Measurements from ENCODE around the gene PAFAH1B1.

The PAFAH1B1 gene

DNA sequence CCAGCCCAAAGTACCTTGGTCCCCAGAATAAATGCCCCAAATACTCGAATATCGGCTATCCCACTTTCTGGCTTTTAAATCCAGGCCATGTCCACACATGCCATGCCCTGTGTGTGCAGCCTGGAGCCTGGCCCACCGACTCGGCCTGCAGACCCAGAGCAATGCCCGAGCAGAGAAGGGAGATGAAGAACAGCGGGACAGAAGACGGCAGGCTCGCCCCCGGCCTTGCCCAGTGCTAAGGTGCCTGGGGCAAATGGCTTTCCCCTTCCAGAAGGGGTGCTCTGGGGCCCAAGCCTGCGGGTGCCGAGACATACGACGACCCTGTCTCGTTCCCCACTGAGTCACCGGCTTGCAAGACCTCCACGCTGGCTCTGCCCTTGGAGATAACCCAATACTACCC lies 110.2 kb downstream of the PAFAH1B1 start:
- no peak overlapping the region for H2AFZ ChIP-seq (ENCODE audit: low read depth, low read length)
- H3K79me2 ChIP-seq (ENCODE audit: low read length), result peaks cover 46% of the 10 kb centered on the region
- H3K27me3 ChIP-seq (ENCODE audit: low read depth, low read length), result no peaks in the 10 kb centered on the region
- H3K9ac ChIP-seq (ENCODE audit: low read length), result no peak overlapping the region
- peaks cover 2% of the 10 kb centered on the region for H3K36me3 ChIP-seq (replicated peaks; ENCODE audit: low read depth, low read length)
- peaks cover 8% of the 10 kb centered on the region for H3K4me1 ChIP-seq (ENCODE audit: low read length)
- H3K27ac ChIP-seq (ENCODE audit: low read length), result no peak overlapping the region
- no peak overlapping the region for H3K4me2 ChIP-seq (ENCODE audit: low read length)
- no peak overlapping the region for H3K4me3 ChIP-seq (ENCODE audit: low read length)
- no peak for TF ChIP-seq EZH2phosphoT487 (IDR thresholded peaks at IDR 0.05; ENCODE audit: low read depth)
- no peak for TF ChIP-seq CTCF (IDR thresholded peaks at IDR 0.05; ENCODE audit: low read depth, low read length)
- peaks cover 40% of the 10 kb centered on the region for H4K20me1 ChIP-seq (ENCODE audit: insufficient read depth, low read length)
- H3K9me3 ChIP-seq (ENCODE audit: insufficient read depth, low read length), result no peaks in the 10 kb centered on the region

- TF ChIP-seq EZH2phosphoT487 (IDR thresholded peaks at IDR 0.05; ENCODE audit: low read depth) (no peak), CTCF (IDR thresholded peaks at IDR 0.05; ENCODE audit: low read depth, low read length) (no peak)
- Histone ChIP-seq H3K4me2 (ENCODE audit: low read length) (no peak overlapping the region), H4K20me1 (ENCODE audit: insufficient read depth, low read length) (peaks cover 46% of the 10 kb centered on the region), H3K9ac (ENCODE audit: low read length) (no peak overlapping the region), H3K36me3 (replicated peaks; ENCODE audit: low read depth, low read length) (no peaks in the 10 kb centered on the region), H3K27me3 (ENCODE audit: low read depth, low read length) (no peaks in the 10 kb centered on the region), H3K27ac (ENCODE audit: low read length) (no peak overlapping the region), H3K4me3 (ENCODE audit: low read length) (no peak overlapping the region), H3K4me1 (ENCODE audit: low read length) (peaks cover 11% of the 10 kb centered on the region), H2AFZ (ENCODE audit: low read depth, low read length) (no peak overlapping the region), H3K9me3 (ENCODE audit: insufficient read depth, low read length) (no peaks in the 10 kb centered on the region), H3K79me2 (ENCODE audit: low read length) (peaks cover 53% of the 10 kb centered on the region)
These were observed 110.8 kb downstream of the PAFAH1B1 start for GRCh38 chr17:2704031-2704889.

DNA sequence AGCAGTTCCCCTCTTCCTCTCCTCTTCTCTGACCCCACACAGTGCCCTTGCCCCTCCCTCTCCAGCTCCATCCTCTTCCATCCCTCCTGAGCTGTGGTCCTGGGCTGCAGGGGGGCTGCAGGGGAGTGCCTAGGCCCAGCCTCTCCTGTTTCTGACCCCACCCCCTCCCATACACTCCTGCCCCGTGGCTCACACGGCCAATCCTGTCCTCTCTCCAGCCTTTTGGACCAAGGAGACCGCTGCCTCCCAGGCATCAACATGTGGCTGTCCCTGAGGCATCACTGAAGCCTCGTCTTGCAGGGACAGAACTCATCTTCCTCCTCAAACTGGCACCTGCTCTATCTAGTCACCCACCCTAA lies 111.4 kb downstream of the PAFAH1B1 start:
- Histone ChIP-seq H3K4me3 (ENCODE audit: low read length) (no peak overlapping the region), H3K36me3 (replicated peaks; ENCODE audit: low read depth, low read length) (no peaks in the 10 kb centered on the region), H3K27me3 (ENCODE audit: low read depth, low read length) (no peaks in the 10 kb centered on the region), H3K9me3 (ENCODE audit: insufficient read depth, low read length) (no peaks in the 10 kb centered on the region), H3K79me2 (ENCODE audit: low read length) (peaks cover 59% of the 10 kb centered on the region), H3K27ac (ENCODE audit: low read length) (no peak overlapping the region), H3K4me2 (ENCODE audit: low read length) (no peak overlapping the region), H3K4me1 (ENCODE audit: low read length) (peaks cover 11% of the 10 kb centered on the region), H3K9ac (ENCODE audit: low read length) (no peak overlapping the region), H2AFZ (ENCODE audit: low read depth, low read length) (no peak overlapping the region), H4K20me1 (ENCODE audit: insufficient read depth, low read length) (peaks cover 51% of the 10 kb centered on the region)
- TF ChIP-seq CTCF (IDR thresholded peaks at IDR 0.05; ENCODE audit: low read depth, low read length) (no peak), EZH2phosphoT487 (IDR thresholded peaks at IDR 0.05; ENCODE audit: low read depth) (no peak)

DNA sequence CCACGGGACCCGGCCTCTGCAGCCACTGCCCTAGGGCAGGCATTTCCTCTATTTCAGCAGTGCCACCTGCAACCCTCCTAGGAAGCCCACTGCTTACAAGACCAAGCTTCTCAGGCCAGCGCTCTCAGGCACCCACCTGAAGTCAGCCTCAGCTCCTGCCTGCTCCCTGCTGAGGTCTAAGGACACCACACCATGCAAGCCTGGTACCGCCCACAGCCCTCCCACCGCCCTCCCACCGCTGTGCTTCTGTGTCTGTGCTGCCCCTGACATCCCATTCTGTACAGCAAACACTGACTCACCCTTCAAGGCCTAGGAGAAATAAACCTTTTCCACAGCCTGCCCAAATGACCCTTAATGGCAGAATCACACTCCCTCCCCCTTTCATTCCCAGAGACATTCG lies 111.8 kb downstream of the PAFAH1B1 start:
- H3K9me3 ChIP-seq (ENCODE audit: insufficient read depth, low read length), result no peaks in the 10 kb centered on the region
- no peak overlapping the region for H3K27ac ChIP-seq (ENCODE audit: low read length)
- H4K20me1 ChIP-seq (ENCODE audit: insufficient read depth, low read length), result peaks cover 55% of the 10 kb centered on the region
- H3K27me3 ChIP-seq (ENCODE audit: low read depth, low read length), result no peaks in the 10 kb centered on the region
- no peak overlapping the region for H2AFZ ChIP-seq (ENCODE audit: low read depth, low read length)
- no peak overlapping the region for H3K4me2 ChIP-seq (ENCODE audit: low read length)
- H3K79me2 ChIP-seq (ENCODE audit: low read length), result peaks cover 63% of the 10 kb centered on the region
- H3K9ac ChIP-seq (ENCODE audit: low read length), result no peak overlapping the region
- H3K4me3 ChIP-seq (ENCODE audit: low read length), result no peak overlapping the region
- TF ChIP-seq EZH2phosphoT487 (IDR thresholded peaks at IDR 0.05; ENCODE audit: low read depth) (no peak), CTCF (IDR thresholded peaks at IDR 0.05; ENCODE audit: low read depth, low read length) (no peak)
- peaks cover 11% of the 10 kb centered on the region for H3K4me1 ChIP-seq (ENCODE audit: low read length)
- no peaks in the 10 kb centered on the region for H3K36me3 ChIP-seq (replicated peaks; ENCODE audit: low read depth, low read length)

Data from OCI-LY3 (cell line).